Measurements from ENCODE around the gene ERCC6L. TPM values are rescaled to one million over a fixed set of nuclear protein-coding genes. Genes with fewer than 3 reads are reported as not detected.
A peak's percentile ranks its signal among the peaks of the same experiment; 100 is the strongest.

ERCC6L gene
- total and polyA plus RNA-seq, 10 of the 15 experiments (the other 5 are each of a cell fraction or from before 2014, with no cell fraction given) = 4.7 to 13.1 (median 7.7) TPM

DNA sequence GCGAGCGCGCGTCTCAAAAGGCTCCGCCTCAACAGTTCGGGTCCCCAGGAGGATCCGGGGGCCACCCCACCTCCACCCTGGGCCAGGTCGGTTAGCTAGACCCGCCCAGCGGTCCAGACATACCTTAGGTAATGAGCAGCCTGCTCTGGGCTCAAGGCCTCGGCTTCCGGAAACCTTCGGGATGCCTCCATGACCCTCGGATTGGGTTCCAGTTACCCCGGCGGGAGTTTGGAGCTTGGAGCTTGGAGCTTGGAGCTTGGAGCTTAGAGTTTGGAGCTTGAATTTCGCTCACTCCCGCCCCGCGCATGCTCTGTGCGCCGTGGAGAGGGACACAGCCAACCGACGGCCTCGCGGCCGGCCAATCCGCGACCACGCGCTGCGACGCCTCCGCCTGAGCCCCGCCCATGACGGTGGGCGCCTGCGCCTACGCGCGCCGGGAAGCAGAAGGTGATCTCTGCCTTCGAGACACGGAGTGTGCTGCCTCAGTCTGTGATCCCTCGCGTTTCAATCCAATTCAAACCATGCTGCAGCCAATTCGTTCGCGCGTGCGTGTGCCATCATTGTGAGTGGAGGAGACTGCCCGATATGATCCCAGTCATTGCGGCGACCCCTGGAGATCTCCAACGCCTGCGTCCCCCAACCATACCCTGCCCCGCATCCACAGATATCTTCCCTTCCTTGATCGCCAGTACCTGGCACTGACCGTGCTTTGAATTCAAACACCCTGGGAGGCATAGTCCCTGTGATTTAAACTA, at the start of gene ERCC6L (continued):
- TF ChIP-seq, protein P1, sequence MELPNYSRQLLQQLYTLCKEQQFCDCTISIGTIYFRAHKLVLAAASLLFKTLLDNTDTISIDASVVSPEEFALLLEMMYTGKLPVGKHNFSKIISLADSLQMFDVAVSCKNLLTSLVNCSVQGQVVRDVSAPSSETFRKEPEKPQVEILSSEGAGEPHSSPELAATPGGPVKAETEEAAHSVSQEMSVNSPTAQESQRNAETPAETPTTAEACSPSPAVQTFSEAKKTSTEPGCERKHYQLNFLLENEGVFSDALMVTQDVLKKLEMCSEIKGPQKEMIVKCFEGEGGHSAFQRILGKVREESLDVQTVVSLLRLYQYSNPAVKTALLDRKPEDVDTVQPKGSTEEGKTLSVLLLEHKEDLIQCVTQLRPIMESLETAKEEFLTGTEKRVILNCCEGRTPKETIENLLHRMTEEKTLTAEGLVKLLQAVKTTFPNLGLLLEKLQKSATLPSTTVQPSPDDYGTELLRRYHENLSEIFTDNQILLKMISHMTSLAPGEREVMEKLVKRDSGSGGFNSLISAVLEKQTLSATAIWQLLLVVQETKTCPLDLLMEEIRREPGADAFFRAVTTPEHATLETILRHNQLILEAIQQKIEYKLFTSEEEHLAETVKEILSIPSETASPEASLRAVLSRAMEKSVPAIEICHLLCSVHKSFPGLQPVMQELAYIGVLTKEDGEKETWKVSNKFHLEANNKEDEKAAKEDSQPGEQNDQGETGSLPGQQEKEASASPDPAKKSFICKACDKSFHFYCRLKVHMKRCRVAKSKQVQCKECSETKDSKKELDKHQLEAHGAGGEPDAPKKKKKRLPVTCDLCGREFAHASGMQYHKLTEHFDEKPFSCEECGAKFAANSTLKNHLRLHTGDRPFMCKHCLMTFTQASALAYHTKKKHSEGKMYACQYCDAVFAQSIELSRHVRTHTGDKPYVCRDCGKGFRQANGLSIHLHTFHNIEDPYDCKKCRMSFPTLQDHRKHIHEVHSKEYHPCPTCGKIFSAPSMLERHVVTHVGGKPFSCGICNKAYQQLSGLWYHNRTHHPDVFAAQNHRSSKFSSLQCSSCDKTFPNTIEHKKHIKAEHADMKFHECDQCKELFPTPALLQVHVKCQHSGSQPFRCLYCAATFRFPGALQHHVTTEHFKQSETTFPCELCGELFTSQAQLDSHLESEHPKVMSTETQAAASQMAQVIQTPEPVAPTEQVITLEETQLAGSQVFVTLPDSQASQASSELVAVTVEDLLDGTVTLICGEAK (IDR thresholded peaks at IDR 0.05; ENCODE audit: borderline replicate concordance) = no peak
- peak; percentile 79 for TF ChIP-seq POLR2AphosphoS5 (IDR thresholded peaks at IDR 0.05; ENCODE audit: low read length)
- peak in 1 of 2 experiments; percentile 52; a peak in 1 of 3 replicates for TF ChIP-seq EGR1 (IDR thresholded peaks at IDR 0.05; ENCODE audit: borderline replicate concordance in 1 of 2, low read depth in 2 of 2, low read length in 2 of 2)
- TF ChIP-seq TAF1 (IDR thresholded peaks at IDR 0.05; ENCODE audit: borderline replicate concordance, low read depth, low read length) = peak; percentile 61
- no peak for TF ChIP-seq SMC3 (IDR thresholded peaks at IDR 0.05; ENCODE audit: borderline replicate concordance, low read length)
- TF ChIP-seq SREBF1 (IDR thresholded peaks at IDR 0.05; ENCODE audit: low read length) = no peak
- TF ChIP-seq, protein P2, sequence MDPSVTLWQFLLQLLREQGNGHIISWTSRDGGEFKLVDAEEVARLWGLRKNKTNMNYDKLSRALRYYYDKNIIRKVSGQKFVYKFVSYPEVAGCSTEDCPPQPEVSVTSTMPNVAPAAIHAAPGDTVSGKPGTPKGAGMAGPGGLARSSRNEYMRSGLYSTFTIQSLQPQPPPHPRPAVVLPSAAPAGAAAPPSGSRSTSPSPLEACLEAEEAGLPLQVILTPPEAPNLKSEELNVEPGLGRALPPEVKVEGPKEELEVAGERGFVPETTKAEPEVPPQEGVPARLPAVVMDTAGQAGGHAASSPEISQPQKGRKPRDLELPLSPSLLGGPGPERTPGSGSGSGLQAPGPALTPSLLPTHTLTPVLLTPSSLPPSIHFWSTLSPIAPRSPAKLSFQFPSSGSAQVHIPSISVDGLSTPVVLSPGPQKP (IDR thresholded peaks at IDR 0.05; ENCODE audit: low read depth, low read length) = no peak
- TF ChIP-seq NR2F1 (conservative IDR thresholded peaks at IDR 0.05) = no peak
- TF ChIP-seq, protein P3, sequence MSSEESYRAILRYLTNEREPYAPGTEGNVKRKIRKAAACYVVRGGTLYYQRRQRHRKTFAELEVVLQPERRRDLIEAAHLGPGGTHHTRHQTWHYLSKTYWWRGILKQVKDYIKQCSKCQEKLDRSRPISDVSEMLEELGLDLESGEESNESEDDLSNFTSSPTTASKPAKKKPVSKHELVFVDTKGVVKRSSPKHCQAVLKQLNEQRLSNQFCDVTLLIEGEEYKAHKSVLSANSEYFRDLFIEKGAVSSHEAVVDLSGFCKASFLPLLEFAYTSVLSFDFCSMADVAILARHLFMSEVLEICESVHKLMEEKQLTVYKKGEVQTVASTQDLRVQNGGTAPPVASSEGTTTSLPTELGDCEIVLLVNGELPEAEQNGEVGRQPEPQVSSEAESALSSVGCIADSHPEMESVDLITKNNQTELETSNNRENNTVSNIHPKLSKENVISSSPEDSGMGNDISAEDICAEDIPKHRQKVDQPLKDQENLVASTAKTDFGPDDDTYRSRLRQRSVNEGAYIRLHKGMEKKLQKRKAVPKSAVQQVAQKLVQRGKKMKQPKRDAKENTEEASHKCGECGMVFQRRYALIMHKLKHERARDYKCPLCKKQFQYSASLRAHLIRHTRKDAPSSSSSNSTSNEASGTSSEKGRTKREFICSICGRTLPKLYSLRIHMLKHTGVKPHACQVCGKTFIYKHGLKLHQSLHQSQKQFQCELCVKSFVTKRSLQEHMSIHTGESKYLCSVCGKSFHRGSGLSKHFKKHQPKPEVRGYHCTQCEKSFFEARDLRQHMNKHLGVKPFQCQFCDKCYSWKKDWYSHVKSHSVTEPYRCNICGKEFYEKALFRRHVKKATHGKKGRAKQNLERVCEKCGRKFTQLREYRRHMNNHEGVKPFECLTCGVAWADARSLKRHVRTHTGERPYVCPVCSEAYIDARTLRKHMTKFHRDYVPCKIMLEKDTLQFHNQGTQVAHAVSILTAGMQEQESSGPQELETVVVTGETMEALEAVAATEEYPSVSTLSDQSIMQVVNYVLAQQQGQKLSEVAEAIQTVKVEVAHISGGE (CRISPR knock-in tag; IDR thresholded peaks at IDR 0.05) = no peak
- TF ChIP-seq POLR2A (IDR thresholded peaks at IDR 0.05; ENCODE audit: low read depth, low read length) = peak; percentile 91
- no peak for TF ChIP-seq ZNF24 (IDR thresholded peaks at IDR 0.05)
- no peak for TF ChIP-seq MTA2 (IDR thresholded peaks at IDR 0.05; ENCODE audit: low read depth)
- TF ChIP-seq ZNF207 (IDR thresholded peaks at IDR 0.05; ENCODE audit: borderline replicate concordance) = no peak
- no peak for TF ChIP-seq PAX8 (IDR thresholded peaks at IDR 0.05)
- TF ChIP-seq RUNX3 (IDR thresholded peaks at IDR 0.05; ENCODE audit: low read length) = no peak
- TF ChIP-seq, protein P4, sequence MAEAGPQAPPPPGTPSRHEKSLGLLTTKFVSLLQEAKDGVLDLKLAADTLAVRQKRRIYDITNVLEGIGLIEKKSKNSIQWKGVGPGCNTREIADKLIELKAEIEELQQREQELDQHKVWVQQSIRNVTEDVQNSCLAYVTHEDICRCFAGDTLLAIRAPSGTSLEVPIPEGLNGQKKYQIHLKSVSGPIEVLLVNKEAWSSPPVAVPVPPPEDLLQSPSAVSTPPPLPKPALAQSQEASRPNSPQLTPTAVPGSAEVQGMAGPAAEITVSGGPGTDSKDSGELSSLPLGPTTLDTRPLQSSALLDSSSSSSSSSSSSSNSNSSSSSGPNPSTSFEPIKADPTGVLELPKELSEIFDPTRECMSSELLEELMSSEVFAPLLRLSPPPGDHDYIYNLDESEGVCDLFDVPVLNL (IDR thresholded peaks at IDR 0.05; ENCODE audit: low read depth, low read length) = peak; percentile 89
- TF ChIP-seq MYB (IDR thresholded peaks at IDR 0.05; ENCODE audit: borderline replicate concordance, low read depth, low read length) = no peak
- no peak for TF ChIP-seq KAT2A (conservative IDR thresholded peaks at IDR 0.05; ENCODE audit: control insufficient read depth, low read depth, low read length)
- TF ChIP-seq, protein P5, sequence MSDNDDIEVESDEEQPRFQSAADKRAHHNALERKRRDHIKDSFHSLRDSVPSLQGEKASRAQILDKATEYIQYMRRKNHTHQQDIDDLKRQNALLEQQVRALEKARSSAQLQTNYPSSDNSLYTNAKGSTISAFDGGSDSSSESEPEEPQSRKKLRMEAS (IDR thresholded peaks at IDR 0.05; ENCODE audit: low read depth, low read length) = peak; percentile 75
- TF ChIP-seq, protein P6, sequence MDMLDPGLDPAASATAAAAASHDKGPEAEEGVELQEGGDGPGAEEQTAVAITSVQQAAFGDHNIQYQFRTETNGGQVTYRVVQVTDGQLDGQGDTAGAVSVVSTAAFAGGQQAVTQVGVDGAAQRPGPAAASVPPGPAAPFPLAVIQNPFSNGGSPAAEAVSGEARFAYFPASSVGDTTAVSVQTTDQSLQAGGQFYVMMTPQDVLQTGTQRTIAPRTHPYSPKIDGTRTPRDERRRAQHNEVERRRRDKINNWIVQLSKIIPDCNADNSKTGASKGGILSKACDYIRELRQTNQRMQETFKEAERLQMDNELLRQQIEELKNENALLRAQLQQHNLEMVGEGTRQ (IDR thresholded peaks at IDR 0.05; ENCODE audit: borderline replicate concordance, low read depth, low read length) = no peak
